Measurements from ENCODE around the gene ABRACL. TPM values are rescaled to one million over a fixed set of nuclear protein-coding genes. Genes with fewer than 3 reads are reported as not detected.

The ABRACL gene
- total RNA-seq, 1 donor from 2014 or later = 66.9 TPM

DNA sequence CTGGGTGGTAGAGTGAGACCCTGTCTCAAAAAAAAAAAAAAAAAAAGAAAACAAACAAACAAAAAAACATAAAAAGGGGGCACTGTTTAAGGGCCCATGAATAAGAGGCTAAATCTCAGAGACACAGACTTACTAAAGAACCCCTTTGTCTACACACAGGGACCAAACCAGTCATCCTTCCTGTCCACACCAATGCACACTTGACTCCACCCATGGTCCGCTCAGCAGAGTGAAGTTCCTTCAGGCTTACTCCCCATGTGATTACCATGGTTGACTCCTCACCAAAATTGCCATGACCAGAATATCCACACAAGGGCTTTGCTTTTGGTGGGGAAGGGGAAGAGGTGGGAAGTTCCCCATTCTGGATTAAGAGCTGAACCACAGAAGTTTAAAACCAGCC lies 21.1 kb upstream of the ABRACL start:
- H3K4me3 Mint-ChIP-seq = no peak overlapping the region
- H3K4me1 Mint-ChIP-seq = peaks cover 34% of the 10 kb centered on the region
- H3K36me3 Mint-ChIP-seq (ENCODE audit: low read depth) = no peaks in the 10 kb centered on the region
- H3K27ac Mint-ChIP-seq (ENCODE audit: unreplicated experiment) = no peak overlapping the region
- TF ChIP-seq, protein P1, sequence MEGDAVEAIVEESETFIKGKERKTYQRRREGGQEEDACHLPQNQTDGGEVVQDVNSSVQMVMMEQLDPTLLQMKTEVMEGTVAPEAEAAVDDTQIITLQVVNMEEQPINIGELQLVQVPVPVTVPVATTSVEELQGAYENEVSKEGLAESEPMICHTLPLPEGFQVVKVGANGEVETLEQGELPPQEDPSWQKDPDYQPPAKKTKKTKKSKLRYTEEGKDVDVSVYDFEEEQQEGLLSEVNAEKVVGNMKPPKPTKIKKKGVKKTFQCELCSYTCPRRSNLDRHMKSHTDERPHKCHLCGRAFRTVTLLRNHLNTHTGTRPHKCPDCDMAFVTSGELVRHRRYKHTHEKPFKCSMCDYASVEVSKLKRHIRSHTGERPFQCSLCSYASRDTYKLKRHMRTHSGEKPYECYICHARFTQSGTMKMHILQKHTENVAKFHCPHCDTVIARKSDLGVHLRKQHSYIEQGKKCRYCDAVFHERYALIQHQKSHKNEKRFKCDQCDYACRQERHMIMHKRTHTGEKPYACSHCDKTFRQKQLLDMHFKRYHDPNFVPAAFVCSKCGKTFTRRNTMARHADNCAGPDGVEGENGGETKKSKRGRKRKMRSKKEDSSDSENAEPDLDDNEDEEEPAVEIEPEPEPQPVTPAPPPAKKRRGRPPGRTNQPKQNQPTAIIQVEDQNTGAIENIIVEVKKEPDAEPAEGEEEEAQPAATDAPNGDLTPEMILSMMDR (conservative IDR thresholded peaks at IDR 0.05) = no peak
- no peaks in the 10 kb centered on the region for H3K9me3 Mint-ChIP-seq
- H3K27me3 Mint-ChIP-seq (ENCODE audit: low read depth) = no peaks in the 10 kb centered on the region
- DNase-seq (ENCODE audit: low read depth, low spot score) = no peak

- TF ChIP-seq, protein P1 (conservative IDR thresholded peaks at IDR 0.05) = no peak
- Mint-ChIP-seq H3K4me1 (peaks cover 41% of the 10 kb centered on the region), H3K4me3 (no peak overlapping the region), H3K27ac (ENCODE audit: unreplicated experiment) (no peak overlapping the region), H3K36me3 (ENCODE audit: low read depth) (no peaks in the 10 kb centered on the region), H3K9me3 (no peaks in the 10 kb centered on the region), H3K27me3 (ENCODE audit: low read depth) (no peaks in the 10 kb centered on the region)
- no peak for DNase-seq (ENCODE audit: low read depth, low spot score)
Measured at GRCh38 chr6:139008117-139008516, 20.4 kb upstream of the ABRACL start.

DNA sequence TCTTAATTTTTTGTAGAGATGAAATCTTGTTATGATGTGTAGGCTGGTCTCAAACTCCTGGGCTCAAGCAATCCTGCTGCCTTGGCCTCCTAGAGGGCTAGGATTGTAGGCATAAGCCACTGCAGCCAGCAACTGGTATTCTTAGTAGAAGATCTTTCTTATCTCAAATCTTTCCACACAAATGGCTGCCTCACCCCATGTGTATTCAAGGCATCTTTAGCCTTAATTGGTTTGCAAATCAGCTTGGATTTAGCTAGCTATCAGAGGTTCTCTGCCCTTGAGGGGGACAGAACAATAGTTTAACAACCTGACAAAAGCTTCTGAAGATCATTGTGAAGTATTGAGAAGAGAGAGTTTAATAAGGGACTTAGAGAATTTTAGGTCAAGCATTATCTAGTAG lies 17.9 kb upstream of the ABRACL start:
- H3K27me3 Mint-ChIP-seq (ENCODE audit: low read depth) = no peaks in the 10 kb centered on the region
- no peaks in the 10 kb centered on the region for H3K36me3 Mint-ChIP-seq (ENCODE audit: low read depth)
- H3K4me3 Mint-ChIP-seq = no peak overlapping the region
- peaks cover 40% of the 10 kb centered on the region for H3K4me1 Mint-ChIP-seq
- H3K27ac Mint-ChIP-seq (ENCODE audit: unreplicated experiment) = no peak overlapping the region
- TF ChIP-seq, protein P1 (conservative IDR thresholded peaks at IDR 0.05) = no peak
- H3K9me3 Mint-ChIP-seq = no peaks in the 10 kb centered on the region
- DNase-seq (ENCODE audit: low read depth, low spot score) = no peak

- no peak overlapping the region for H3K27ac Mint-ChIP-seq (ENCODE audit: unreplicated experiment)
- no peaks in the 10 kb centered on the region for H3K9me3 Mint-ChIP-seq
- no peak overlapping the region for H3K4me3 Mint-ChIP-seq
- H3K4me1 Mint-ChIP-seq = peaks cover 46% of the 10 kb centered on the region
- H3K27me3 Mint-ChIP-seq (ENCODE audit: low read depth) = no peaks in the 10 kb centered on the region
- TF ChIP-seq, protein P1 (conservative IDR thresholded peaks at IDR 0.05) = no peak
- no peaks in the 10 kb centered on the region for H3K36me3 Mint-ChIP-seq (ENCODE audit: low read depth)
- no peak for DNase-seq (ENCODE audit: low read depth, low spot score)
Measured at GRCh38 chr6:139011980-139012379, 16.6 kb upstream of the ABRACL start.

DNA sequence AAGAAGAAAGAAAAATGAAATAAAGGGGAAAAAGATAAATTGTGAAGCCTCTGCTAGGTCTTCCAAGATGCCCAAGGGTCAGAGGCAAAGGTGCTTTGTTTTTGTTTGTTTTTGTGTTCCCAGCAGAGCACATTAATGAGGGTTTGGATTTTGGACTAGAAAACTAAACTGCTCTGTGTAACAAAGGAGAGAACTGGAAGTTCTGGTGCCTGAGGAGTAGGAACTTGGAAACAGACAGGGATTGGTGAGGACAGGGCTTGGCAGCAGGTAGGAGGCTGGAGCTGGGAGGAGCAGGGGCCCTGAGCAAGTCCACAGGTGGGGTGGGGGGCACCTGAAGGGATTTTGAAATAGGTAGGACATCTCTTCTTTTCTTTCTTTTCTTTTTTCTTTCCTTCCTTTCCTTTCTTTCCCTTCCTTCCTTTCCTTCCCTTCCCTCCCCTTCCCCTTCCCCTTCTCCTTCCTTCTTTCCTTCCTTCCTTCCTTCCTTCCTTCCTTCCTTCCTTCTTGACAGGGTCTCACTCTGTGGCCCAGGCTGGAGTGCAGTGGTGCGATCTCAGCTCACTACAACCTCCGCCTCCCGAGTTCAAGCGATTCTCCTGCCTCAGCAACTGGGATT lies 15.3 kb upstream of the ABRACL start:
- Mint-ChIP-seq H3K27ac (ENCODE audit: unreplicated experiment) (no peak overlapping the region), H3K4me1 (peaks cover 46% of the 10 kb centered on the region), H3K36me3 (ENCODE audit: low read depth) (no peaks in the 10 kb centered on the region), H3K4me3 (no peak overlapping the region), H3K9me3 (no peaks in the 10 kb centered on the region), H3K27me3 (ENCODE audit: low read depth) (no peaks in the 10 kb centered on the region)
- TF ChIP-seq, protein P1 (conservative IDR thresholded peaks at IDR 0.05) = no peak
- no peak for DNase-seq (ENCODE audit: low read depth, low spot score)
